ENCODE data around the gene FAM43A.

GRCh38 chr3:194672876-194673275 lies 12.8 kb upstream of the FAM43A start:
- TF ChIP-seq CTCF (conservative IDR thresholded peaks at IDR 0.05 in 1 of 2, IDR thresholded peaks at IDR 0.05 in 1 of 2; ENCODE audit: extremely low read depth in 1 of 2, insufficient read depth in 1 of 2, low read depth in 1 of 2, low read length in 2 of 2) (no peak), EZH2 (IDR thresholded peaks at IDR 0.05; ENCODE audit: borderline replicate concordance, low read length) (no peak)

Measured in mammary epithelial cell (primary cell).